NB4 (cell line): Measurements from ENCODE around the gene ABHD12.

Source experiments
- CTCF ChIP-seq: IDR thresholded peaks from one replicate; pipeline ENCODE4 v1.5.1; 2012; ENCODE audit warnings: low read depth, low read length
- MYC ChIP-seq: IDR thresholded peaks from 2 replicates; pipeline ENCODE4 v1.6.1; 2011; ENCODE audit warnings: low read depth, low read length
- POLR2A ChIP-seq: IDR thresholded peaks from 2 replicates; pipeline ENCODE4 v1.6.1; 2011; ENCODE audit warnings: mild to moderate bottlenecking; ENCODE audit not compliant: insufficient read length; ENCODE audit errors: extremely low read depth

GRCh38 chr20:25399037-25399430, 8.4 kb upstream of the ABHD12 start:
- TF ChIP-seq POLR2A, result no peak
- no peak for TF ChIP-seq MYC
- peak; percentile 26 for TF ChIP-seq CTCF
